NCI-H2171 (cell line): ENCODE data around the gene LSM12.
"Not testable (repeated sequence)": the region's sequence is repeated elsewhere in the genome, so short reads cannot be mapped to it uniquely, and the experiment has no call there.

Experiments used
- DNase-seq: peaks from one replicate; lab custom pipeline; 2025; lab: John Stamatoyannopoulos, UW

LSM12 gene

GRCh38 chr17:44007346-44008204 is 58.9 kb downstream of the LSM12 start:
- DNase-seq: no peak

GRCh38 chr17:44006598-44007345 is 59.7 kb downstream of the LSM12 start:
- DNase-seq: peak; percentile 93

- DNase-seq: no peak
These were observed 60.2 kb downstream of the LSM12 start for GRCh38 chr17:44006272-44006597.

- no peak for DNase-seq
These were observed 60.8 kb downstream of the LSM12 start for GRCh38 chr17:44005527-44006271.

- no peak for DNase-seq
These were observed 61.5 kb downstream of the LSM12 start for GRCh38 chr17:44004761-44005526.

GRCh38 chr17:44004077-44004760 is 62.3 kb downstream of the LSM12 start, which contains the start of gene NAGS:
NAGS (plus strand) TSS chr17:44004622; CDS start chr17:44004664, 42 bp downstream.
- no peak for DNase-seq

- no peak for DNase-seq
These were observed 64.2 kb downstream of the LSM12 start for GRCh38 chr17:44002141-44002848.

GRCh38 chr17:44001461-44001920 is 65.0 kb downstream of the LSM12 start:
- no peak for DNase-seq

- no peak for DNase-seq
These were observed 65.5 kb downstream of the LSM12 start for GRCh38 chr17:44000871-44001460.

GRCh38 chr17:44000141-44000860 is 66.2 kb downstream of the LSM12 start:
- no peak for DNase-seq

- DNase-seq: no peak
These were observed 67.4 kb downstream of the LSM12 start for GRCh38 chr17:43999024-43999423.

GRCh38 chr17:43998552-43998951 is 67.9 kb downstream of the LSM12 start:
- no peak for DNase-seq

GRCh38 chr17:43997180-43997579 is 69.3 kb downstream of the LSM12 start:
- not testable (repeated sequence) for DNase-seq

- DNase-seq: no peak
These were observed 71.4 kb downstream of the LSM12 start for GRCh38 chr17:43995150-43995471.

- no peak for DNase-seq
These were observed 72.0 kb downstream of the LSM12 start for GRCh38 chr17:43994272-43995149.

GRCh38 chr17:43992641-43993040 is 73.8 kb downstream of the LSM12 start:
- DNase-seq: no peak

- DNase-seq: no peak
These were observed 78.2 kb downstream of the LSM12 start for GRCh38 chr17:43988301-43988700.
